ENCODE results near the gene SECISBP2.
"Not testable (repeated sequence)": the region's sequence is repeated elsewhere in the genome, so short reads cannot be mapped to it uniquely, and the experiment has no call there.

DNA sequence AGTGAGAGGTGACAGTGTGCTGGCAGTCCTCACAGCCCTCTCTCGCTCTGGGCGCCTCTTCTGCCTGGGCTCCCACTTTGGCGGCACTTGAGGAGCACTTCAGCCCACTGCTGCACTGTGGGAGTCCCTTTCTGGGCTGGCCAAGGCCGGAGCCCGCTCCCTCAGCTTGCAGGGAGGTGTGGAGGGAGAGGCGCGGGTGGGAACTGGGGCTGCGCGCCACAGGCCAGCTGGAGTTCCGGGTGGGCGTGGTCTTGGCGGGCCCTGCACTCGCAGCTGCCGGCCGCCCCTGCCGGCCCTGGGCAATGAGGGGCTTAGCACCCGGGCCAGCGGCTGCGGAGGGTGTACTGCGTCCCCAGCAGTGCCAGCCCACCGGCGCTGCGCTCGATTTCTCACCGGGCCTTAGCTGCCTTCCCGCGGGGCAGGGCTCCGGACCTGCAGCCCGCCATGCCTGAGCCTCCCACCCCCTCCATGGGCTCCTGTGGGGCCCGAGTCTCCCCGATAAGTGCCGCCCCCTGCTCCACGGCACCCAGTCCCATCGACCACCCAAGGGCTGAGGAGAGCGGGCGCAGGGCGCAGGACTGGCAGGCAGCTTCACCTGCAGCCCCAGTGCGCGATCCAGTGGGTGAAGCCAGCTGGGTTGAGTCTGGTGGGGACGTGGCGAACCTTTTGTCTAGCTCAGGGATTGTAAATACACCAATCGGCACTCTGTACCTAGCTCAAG is 35.9 kb upstream of the SECISBP2 start:
- TF ChIP-seq, protein P1, sequence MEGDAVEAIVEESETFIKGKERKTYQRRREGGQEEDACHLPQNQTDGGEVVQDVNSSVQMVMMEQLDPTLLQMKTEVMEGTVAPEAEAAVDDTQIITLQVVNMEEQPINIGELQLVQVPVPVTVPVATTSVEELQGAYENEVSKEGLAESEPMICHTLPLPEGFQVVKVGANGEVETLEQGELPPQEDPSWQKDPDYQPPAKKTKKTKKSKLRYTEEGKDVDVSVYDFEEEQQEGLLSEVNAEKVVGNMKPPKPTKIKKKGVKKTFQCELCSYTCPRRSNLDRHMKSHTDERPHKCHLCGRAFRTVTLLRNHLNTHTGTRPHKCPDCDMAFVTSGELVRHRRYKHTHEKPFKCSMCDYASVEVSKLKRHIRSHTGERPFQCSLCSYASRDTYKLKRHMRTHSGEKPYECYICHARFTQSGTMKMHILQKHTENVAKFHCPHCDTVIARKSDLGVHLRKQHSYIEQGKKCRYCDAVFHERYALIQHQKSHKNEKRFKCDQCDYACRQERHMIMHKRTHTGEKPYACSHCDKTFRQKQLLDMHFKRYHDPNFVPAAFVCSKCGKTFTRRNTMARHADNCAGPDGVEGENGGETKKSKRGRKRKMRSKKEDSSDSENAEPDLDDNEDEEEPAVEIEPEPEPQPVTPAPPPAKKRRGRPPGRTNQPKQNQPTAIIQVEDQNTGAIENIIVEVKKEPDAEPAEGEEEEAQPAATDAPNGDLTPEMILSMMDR (IDR thresholded peaks at IDR 0.05; ENCODE audit: low read depth, low read length, missing input control), result not testable (repeated sequence)
- not testable (repeated sequence) for TF ChIP-seq TAF1 (conservative IDR thresholded peaks at IDR 0.05)

All from liver (tissue), 3 donors.